ENCODE results near the gene SERPINB5. TPM values are rescaled to one million over a fixed set of nuclear protein-coding genes. Genes with fewer than 3 reads are reported as not detected.
"Not testable (repeated sequence)": the region's sequence is repeated elsewhere in the genome, so short reads cannot be mapped to it uniquely, and the experiment has no call there.

SERPINB5 gene
- polyA plus RNA-seq, 1 experiment = not detected

- CTCF ChIA-PET = interaction anchor here (1.1 kb wide), 1 partner anchor 45 kb away, joined by 3 read pairs; no protein-coding TSS in a partner anchor
- Histone ChIP-seq H3K4me3 (ENCODE audit: low read depth, low read length) (no peak overlapping the region), H3K27me3 (ENCODE audit: control insufficient read depth, insufficient read depth, low read length) (no peaks in the 10 kb centered on the region), H3K36me3 (ENCODE audit: control insufficient read depth, insufficient read depth, low read length) (no peaks in the 10 kb centered on the region)
- POLR2A ChIA-PET = interaction anchor here (0.6 kb wide), 1 partner anchor 89 kb away, joined by 8 read pairs; no protein-coding TSS in a partner anchor
- no peak for TF ChIP-seq CTCF (IDR thresholded peaks at IDR 0.05; ENCODE audit: insufficient read depth, low read depth, low read length)
- DNase-seq (ENCODE audit: low read depth) = no peak
Observed at GRCh38 chr18:63451799-63452660, 24.7 kb upstream of the SERPINB5 start.

DNA sequence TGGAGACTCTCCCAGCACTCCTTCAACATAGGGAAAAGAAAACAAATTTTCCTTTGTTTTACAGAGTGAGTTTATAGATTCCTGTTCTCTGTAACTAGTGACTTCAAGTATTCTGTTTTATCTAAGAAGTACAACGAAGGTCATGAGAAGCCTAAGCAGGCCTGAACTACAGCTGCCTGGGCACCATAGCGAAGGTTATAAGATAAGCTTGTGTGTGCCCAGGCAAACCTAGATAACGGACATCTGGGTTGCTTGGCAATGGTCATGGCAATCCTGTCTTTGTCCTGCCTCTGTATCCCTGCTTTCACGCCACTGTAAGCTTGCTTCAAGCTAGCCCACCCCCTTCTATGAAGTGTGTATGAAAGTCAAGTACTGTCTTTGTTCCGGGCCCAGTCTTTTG lies 24.0 kb upstream of the SERPINB5 start:
- H3K27me3 ChIP-seq (ENCODE audit: control insufficient read depth, insufficient read depth, low read length); POLR2A ChIA-PET; H3K4me3 ChIP-seq (ENCODE audit: low read depth, low read length); H3K36me3 ChIP-seq (ENCODE audit: control insufficient read depth, insufficient read depth, low read length); DNase-seq (ENCODE audit: low read depth): not testable (repeated sequence)
- CTCF ChIA-PET = interaction anchor here (1.1 kb wide), 1 partner anchor 44 kb away, joined by 3 read pairs; no protein-coding TSS in a partner anchor

DNA sequence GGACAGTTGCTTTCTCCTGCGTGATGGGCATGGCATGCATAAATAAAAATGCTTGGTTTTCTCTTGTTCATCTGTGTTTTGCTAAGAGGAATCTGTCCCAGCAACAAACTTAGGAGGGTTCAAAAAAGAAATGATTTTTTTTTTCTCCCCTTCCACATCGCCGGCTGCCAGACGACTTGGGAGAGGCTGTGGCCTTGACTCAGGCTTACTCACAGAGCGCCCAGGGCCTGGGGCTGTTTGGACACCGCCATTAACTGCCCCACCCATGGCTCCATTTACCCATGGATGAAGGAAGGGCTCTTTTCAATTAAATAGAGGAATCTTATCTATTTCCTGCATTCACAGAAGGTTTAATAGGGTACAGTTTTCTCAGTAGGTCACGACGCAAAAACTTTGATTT lies 22.3 kb upstream of the SERPINB5 start:
- POLR2A ChIA-PET = no interaction called here
- no peaks in the 10 kb centered on the region for H3K36me3 ChIP-seq (ENCODE audit: control insufficient read depth, insufficient read depth, low read length)
- no peak overlapping the region for H3K4me3 ChIP-seq (ENCODE audit: low read depth, low read length)
- no peaks in the 10 kb centered on the region for H3K27me3 ChIP-seq (ENCODE audit: control insufficient read depth, insufficient read depth, low read length)
- CTCF ChIA-PET = interaction anchor here (0.9 to 1.9 kb wide), 3 partner anchors 14 to 64 kb away, joined by 3 to 4 read pairs (median 3); no protein-coding TSS in a partner anchor
- peak; percentile 63 for DNase-seq (ENCODE audit: low read depth)
- TF ChIP-seq CTCF (IDR thresholded peaks at IDR 0.05; ENCODE audit: insufficient read depth, low read depth, low read length) = no peak

DNA sequence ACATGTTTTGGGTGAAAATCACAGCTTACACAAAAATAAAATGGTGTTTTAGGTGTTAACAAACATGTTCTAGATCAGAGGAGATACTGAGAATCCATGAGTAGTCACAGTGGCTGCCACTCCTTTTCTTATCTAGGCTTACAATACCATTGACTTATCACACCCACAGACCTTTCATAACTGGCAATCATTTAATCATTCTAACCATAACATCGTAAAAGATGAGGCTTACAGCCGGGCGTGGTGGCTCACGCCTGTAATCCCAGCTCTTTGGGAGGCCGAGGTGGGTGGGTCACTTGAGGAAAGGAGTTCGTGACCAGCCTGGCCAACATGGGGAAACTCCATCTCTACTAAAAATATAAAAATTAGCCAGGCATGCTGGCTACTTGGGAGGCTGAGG lies 18.8 kb upstream of the SERPINB5 start:
- CTCF ChIA-PET = interaction anchor here (0.9 kb wide), 1 partner anchor 386 kb away, joined by 4 read pairs; no protein-coding TSS in a partner anchor
- Histone ChIP-seq H3K36me3 (ENCODE audit: control insufficient read depth, insufficient read depth, low read length) (no peaks in the 10 kb centered on the region), H3K4me3 (ENCODE audit: low read depth, low read length) (no peak overlapping the region), H3K27me3 (ENCODE audit: control insufficient read depth, insufficient read depth, low read length) (no peaks in the 10 kb centered on the region)
- DNase-seq (ENCODE audit: low read depth) = no peak
- POLR2A ChIA-PET = no interaction called here
- no peak for TF ChIP-seq CTCF (IDR thresholded peaks at IDR 0.05; ENCODE audit: insufficient read depth, low read depth, low read length)

- Histone ChIP-seq H3K27me3 (ENCODE audit: control insufficient read depth, insufficient read depth, low read length) (no peaks in the 10 kb centered on the region), H3K4me3 (ENCODE audit: low read depth, low read length) (no peak overlapping the region), H3K36me3 (ENCODE audit: control insufficient read depth, insufficient read depth, low read length) (no peaks in the 10 kb centered on the region)
- DNase-seq (ENCODE audit: low read depth) = no peak
- no peak for TF ChIP-seq CTCF (IDR thresholded peaks at IDR 0.05; ENCODE audit: insufficient read depth, low read depth, low read length)
- POLR2A ChIA-PET = no interaction called here
- CTCF ChIA-PET = no interaction called here
Observed at GRCh38 chr18:63460414-63460813, 16.3 kb upstream of the SERPINB5 start.

Measured in BJ (cell line).